ENCODE data around the gene IREB2.

- TF ChIP-seq CTCF (IDR thresholded peaks at IDR 0.05) (no peak), POLR2A (IDR thresholded peaks at IDR 0.05) (no peak)
Observed at GRCh38 chr15:78448441-78449219, 10.6 kb downstream of the IREB2 start.

All from adrenal gland (tissue), 5 donors.